Measurements from ENCODE around the gene TMPRSS11D.

TMPRSS11D gene, protein sequence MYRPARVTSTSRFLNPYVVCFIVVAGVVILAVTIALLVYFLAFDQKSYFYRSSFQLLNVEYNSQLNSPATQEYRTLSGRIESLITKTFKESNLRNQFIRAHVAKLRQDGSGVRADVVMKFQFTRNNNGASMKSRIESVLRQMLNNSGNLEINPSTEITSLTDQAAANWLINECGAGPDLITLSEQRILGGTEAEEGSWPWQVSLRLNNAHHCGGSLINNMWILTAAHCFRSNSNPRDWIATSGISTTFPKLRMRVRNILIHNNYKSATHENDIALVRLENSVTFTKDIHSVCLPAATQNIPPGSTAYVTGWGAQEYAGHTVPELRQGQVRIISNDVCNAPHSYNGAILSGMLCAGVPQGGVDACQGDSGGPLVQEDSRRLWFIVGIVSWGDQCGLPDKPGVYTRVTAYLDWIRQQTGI

DNA sequence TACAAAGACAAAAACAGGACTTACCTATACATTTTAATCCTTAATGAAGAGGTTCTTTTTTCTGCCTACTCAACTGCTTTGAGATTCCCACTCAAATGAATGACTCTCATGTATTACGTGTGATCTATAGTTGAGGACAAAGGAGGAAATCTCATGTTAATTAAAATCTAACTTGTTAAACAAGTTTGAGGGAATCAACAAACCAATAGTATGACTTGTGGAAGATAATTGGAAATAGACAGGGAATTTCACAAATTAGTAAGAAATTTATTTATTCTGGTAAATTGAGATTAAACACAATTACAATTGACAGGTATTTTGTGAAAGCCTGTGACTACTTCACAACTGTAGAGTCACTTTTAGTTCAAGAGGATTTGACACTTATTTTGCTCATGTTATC lies at the start of gene TMPRSS11D:
TMPRSS11D (minus strand) TSS at position 101 of the 400 bp plus-strand sequence; CDS start at position 32, 69 bp downstream.
- no peak for DNase-seq (ENCODE audit: low read depth)

DNA sequence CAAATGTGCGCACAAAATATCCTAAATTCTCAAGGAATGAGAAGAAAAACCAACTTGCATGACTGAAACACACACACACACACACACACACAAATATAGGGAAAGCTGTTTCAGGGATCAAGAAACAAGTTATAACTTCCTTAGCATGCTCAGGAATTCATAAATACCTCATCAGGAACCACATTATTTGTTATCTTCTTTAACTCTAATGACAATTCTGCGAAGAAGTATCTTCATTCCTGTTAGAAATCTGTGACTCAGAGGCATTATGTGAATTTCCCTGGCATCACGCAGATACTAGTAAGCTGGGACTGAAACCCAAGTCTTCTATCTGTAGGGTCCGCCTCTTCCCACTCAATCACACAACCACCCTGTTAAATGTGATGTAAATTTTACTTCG lies 49.2 kb upstream of the TMPRSS11D start:
- DNase-seq (ENCODE audit: low read depth): no peak

DNA sequence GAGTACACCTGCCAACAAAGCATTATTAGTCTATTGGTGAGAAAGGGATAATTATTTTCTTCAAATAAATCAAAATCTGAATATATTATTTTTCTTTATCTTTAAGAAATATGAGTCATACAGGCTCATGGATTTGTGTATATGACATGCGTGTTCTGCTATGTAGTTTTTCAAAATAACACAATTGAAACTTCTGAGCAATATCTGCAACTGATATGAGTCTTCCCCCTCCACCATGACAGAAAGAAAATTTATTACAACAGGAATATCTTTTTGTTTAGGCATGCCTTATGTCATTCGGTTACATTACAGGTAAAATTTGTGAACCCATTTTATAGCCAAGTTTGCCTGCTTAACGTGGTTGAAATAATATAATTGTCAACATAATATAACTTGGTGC lies 47.5 kb upstream of the TMPRSS11D start:
- DNase-seq (ENCODE audit: low read depth): no peak

DNA sequence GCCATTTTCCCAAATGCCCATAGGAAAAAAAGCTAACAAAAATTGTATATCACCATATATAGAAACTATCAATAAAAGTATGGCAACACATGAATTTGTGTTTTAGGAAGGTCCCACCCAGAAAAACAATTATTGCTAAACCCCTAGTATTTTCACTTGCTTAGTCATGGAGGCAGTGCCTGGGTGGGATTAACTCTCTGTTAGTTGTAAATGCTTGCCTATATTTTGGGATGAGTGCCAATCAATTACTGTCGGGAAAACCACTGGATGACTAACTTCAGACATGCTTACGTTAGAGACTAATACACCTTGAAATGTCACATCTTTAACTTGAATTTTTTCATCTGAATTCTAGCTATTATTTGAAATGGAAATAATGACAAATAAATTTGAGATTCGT lies 45.6 kb upstream of the TMPRSS11D start:
- no peak for DNase-seq (ENCODE audit: low read depth)

DNA sequence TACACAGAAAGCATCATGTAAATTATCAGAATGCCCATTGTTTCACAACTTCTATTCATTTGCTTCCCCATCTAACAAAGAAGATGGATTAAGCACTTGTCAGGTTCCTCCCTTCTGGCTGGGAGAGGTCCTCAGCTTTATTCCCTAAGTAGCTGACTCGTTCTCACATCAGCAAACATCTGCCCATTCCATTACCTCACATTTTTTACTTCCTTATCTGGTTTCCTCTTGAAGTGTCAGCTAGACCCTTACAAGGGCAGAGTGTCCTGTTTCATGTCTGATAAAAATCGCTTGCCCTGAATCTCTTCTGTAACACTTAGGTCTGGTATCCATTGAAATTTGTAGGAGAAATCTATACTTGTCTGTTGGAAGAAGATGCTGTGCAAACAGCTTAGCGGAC lies 44.7 kb upstream of the TMPRSS11D start:
- no peak for DNase-seq (ENCODE audit: low read depth)

DNA sequence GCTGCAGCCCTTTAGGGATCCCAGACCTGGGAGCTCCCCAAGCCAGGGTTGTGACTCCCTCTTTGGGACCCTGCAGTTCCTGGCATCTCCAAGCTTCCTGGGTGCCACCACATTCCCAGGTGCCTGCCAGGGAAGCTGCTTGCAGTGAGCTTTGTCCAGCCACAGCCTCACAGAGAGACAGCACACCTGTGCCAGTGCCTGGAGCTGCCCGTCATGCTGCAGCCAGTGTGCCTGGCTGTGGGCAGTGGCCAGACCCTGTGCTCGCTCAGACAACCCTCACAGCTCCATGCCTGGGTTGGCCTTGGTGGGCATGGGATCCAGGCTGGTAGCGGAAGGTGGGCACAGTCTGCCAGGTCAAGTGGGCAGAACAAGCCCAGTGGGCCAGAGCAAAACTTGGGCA lies 43.4 kb upstream of the TMPRSS11D start:
- no peak for DNase-seq (ENCODE audit: low read depth)

DNA sequence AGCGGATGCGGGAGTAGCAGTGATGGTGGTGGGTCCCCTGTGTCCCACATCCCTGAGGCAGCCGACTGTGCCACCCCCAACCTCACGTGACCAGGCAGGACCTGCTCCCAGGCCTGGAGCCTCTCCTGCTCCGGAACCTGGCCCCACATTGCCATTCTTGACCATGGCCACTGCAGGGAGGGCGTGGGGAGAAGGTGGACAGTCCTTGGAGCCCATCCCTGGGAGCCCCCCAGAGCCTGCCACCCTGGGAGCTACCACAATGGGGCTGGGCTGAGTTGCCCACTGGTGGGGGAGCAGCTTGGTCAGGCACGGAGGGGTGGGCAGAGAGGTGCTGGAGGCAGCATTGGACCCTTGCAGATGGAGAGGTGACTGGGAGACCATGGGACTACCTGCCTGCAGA lies 42.7 kb upstream of the TMPRSS11D start:
- DNase-seq (ENCODE audit: low read depth): no peak

DNA sequence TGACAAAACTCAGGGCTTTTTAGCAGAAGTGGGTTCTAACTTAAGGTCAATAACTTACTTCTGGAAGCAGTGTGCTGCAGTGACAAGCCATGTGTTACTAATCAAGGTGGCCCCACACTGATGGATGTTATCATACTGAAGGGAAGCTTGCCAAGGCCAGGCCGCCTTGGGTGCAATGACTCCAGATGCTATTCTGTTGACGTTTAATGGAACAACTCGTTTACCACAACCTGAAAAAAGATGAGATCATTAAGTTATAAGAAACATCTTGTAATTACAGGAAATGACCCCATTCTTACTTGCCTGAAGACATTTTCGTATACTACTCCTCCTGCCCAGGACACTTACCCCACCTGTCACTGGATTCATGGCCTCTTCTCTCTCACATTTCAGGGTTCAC lies 38.9 kb upstream of the TMPRSS11D start:
- no peak for DNase-seq (ENCODE audit: low read depth)

DNA sequence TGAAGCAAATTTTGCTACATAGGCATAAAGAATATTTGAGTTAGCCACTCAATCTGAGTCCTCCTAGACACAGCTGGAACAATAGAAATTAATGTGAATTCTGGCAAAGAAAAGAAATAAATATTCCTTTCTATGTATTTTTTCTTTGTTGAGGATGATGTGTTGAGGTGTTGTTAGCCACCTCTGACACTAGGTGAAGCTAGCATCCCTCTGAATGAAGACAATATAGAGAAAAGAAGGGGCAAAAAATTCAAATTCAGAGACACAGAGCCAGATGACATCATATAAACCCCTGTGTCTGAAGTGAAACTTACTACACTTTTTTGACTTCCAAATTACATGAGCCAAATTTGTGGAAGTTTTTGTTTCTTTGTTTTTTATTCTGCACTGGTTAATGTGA lies 34.6 kb upstream of the TMPRSS11D start:
- DNase-seq (ENCODE audit: low read depth): no peak

DNA sequence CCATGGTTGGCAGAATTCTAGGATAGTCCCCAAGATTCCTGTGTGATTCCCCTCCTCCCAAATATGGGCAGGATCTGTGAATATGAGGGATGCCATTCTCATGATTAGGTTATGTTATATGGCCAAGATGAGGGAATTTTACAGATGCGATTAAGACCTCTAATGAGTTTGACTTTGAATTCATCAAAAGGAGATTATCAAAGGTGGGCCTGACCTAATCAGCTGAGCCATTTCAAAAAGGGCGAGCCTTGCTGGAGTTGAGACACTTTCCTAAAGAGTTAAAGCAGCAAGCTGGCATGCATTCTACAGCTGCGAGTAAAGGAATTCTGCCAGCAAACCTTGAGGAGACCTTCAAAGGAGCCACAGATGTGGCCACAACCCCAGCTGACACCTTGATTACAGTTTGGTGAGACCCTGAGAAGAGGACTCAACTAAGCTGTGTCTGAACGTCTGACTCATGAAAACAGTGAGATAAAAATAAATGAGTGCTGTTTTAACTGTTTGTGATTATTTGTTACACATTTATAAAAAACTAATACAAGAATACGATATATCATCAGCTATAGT lies 31.7 kb upstream of the TMPRSS11D start:
- no peak for DNase-seq (ENCODE audit: low read depth)

DNA sequence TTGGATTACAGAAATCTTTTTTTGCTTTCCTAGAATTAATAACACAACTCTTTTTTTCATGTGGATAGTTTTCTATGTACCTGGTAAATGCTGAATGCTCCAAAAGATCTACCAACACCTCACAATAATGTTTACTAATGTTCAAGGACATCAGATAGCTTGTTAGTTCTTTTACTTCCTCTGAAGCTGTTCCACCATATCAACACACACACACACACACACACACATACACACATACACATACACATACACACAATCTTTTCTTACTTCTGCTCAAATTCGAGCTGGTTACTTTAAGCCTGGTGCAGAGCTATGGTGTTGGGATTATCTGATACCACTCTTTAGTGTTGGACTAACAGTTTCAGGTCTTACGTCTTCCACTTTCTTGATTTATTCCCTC lies 28.3 kb upstream of the TMPRSS11D start:
- DNase-seq (ENCODE audit: low read depth): no peak

DNA sequence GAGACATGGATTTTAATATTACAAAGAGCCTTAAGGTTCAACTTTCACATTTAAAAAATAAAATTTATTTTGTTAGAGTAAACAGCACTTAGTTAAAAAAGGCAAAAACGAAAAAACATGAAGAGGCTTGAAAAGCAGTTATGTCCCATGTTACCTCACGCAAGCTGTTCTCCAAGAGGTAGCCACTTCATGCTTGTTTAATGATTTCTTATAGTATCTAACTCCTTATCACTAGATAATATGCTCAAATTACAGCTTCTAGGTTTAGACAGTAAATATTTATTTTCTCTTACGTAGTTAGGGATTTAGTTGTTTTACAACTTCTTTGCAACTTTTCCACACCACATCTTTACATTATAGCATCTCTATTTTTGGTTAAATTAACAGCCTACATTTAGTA lies 27.8 kb upstream of the TMPRSS11D start:
- no peak for DNase-seq (ENCODE audit: low read depth)

DNA sequence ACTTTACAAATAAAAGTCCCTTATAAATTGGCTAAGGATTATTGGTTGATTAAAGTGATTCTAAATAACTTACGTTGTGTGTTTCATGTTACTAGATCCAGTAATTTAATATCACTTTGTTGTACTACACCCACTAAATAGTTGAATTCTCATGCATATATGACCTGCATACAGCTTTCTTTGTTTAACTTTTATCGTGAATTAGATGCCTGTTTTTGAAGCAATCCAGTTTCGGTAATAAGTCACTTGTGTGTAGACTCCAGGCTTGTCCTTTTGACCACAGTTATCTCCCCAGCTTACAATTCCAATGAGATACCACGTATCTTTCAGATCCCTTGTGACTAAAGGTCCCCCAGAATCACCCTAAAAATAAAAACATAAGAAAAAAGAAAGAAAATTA lies 27.3 kb upstream of the TMPRSS11D start:
- DNase-seq (ENCODE audit: low read depth): no peak

DNA sequence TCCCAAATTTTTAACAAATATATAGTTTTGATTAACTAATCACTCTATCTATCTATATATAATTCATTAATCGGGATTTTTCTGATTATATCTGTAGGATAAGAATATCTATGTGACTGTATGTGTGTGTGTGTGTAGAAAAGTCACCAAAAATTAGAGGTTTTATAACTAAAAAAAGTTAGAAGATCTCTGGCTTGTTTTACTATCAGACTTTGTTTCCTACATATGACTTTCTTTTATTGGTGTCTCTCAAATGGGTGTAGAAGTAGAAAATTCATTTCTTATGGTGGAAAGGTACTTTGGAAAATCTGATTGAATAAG lies 26.7 kb upstream of the TMPRSS11D start:
- no peak for DNase-seq (ENCODE audit: low read depth)

DNA sequence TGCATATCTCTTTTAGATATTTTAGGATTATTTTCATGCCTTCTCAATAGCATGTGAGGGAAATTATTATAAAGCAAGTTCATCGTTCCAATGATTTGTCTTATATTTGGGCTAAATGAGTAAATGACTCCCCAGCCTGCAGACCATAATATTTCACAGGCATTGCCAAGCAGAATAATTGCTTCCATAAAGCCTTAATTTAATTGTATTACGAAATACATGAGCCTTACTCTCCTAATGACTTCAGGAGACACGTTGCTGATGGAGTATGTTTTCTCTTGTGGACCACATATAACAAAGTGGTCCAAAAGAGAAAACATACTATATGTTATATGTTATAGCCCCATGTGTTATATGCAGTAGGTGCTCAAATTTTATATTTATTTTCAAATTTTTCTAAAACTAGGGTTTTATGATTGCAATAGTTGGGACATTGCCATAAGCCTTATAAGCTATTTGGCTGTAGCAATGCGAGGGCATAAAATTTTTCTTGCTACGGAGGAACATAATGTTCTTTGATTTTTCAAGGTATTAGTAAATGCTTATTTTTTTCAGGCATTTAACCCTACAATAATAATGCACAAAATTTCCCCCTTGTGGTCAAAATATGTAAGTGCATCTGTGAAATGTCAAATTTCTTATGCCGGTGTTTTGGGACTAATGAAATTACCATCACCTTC lies 26.2 kb upstream of the TMPRSS11D start:
- no peak for DNase-seq (ENCODE audit: low read depth)

DNA sequence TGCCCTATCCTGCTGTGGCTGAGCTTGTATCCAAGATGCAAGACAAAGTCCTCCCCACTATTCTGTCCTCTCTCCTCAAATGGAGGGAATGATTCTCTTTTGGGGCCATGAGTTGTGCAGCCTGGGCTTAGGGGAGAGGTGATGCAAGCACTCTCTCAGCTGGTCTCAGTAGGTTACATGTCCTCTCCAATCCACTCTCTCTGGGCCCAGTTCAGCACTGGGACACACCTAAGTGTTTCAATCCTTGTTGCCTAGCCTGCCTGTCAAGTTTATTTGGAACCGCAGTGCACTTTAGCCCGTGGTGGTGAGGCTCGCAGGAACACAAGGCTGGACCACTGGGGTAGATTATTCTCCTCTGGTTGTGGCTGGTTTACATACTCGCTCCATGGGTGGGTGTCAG lies 23.8 kb upstream of the TMPRSS11D start:
- DNase-seq (ENCODE audit: low read depth): no peak

DNA sequence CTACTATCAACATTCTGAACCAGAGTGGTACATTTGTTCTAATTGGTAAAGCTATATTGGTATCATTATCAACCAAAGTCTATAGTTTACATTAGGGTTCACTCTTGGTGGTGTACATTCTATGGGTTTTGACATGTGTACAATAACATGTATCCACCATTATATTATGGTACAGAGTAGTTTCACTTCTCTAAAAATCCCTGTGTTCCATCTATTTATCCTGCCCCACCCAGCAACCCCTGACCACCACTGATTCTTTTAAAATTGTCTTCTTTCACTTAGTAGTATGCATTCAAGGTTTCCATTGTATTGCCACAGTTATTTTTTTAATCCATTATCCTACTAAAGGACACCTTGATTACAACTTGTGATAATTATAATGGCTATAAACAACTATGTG lies 15.3 kb upstream of the TMPRSS11D start:
- DNase-seq (ENCODE audit: low read depth): no peak

DNA sequence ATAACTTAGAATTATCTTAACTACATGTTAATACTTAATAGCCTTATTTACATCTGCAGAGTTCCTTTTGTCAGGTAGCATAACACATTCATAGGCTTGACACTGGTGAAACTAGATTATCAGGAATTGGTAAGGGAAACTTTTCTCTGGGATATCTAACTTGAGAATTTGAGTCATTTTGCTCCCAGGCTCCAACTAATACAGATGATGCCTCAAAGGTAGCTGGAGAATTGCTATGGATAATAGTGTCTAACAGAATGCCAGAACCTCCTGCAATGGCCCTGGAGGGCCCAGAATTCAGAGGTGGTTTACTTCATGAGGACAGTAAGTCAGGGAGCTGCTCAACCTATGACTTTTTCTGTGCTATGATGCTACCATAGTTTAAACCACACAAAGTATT lies 13.9 kb upstream of the TMPRSS11D start:
- no peak for DNase-seq (ENCODE audit: low read depth)

DNA sequence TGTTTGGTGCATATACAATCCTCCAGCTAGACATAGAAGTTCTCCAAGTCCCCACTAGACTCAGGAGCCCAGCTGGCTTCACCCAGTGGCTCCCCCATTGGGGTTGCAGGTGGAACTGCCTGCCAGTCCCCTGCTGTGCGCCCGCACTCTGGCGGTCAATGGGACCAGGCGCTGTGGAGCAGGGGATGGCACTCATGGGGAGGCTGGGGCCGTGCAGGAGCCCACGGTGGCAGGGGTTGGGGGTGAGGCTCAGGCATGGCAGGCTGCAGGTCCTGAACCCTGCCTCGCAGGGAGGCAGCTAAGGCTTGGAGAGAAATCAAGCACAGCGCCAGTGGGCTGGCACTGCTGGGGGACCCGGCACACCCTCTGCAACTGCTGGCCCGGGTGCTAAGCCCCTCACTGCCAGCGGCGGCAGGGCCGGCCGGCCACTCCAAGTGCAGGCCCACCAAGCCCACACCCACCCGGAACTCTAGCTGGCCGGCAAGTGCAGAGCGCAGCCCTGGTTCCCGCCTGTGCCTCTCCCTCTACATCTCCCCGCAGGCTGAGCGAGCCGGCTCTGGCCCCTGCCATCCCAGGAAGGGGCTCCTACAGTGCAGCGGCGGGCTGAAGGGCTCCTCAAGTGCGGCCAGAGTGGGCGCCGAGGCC lies 12.7 kb upstream of the TMPRSS11D start:
- DNase-seq (ENCODE audit: low read depth): no peak

DNA sequence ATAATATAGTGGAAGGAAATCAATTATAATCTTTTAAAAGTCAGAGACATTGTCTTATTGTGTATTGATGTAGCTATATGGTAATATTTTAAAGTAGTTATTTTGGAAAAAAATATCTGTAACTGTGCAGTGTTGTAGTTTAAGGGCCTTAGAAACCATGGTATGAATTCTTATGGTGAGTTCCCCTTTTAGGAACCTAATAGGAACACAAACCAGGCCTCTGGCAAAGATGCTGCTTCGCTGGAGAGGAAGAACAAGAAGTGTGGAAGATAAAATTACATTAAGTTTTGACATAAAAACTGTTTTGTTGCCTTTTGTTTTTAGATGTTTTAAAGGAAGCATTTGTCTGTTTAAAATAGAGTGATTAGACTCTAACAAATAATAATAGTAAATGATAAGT lies 10.9 kb upstream of the TMPRSS11D start:
- DNase-seq (ENCODE audit: low read depth): no peak

DNA sequence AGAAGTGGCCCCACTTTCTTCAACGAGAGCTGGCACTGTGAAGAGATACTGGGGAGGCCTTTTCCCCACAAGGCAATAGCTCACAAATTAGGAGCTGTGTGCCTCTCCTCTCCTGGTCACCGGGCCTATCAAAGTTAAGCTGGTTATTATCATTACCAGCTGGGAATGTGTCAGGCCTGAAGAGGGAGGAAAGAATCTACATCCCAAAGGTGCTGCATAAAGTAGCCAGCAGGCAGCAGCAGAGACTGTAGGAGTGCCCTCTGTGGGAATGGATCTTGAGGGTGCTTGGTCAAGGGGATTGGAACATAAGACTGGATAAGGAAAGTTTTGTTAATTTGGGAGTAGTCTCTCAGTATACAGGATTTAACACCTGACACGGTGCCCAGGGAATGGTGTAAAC lies 9.1 kb upstream of the TMPRSS11D start:
- no peak for DNase-seq (ENCODE audit: low read depth)

DNA sequence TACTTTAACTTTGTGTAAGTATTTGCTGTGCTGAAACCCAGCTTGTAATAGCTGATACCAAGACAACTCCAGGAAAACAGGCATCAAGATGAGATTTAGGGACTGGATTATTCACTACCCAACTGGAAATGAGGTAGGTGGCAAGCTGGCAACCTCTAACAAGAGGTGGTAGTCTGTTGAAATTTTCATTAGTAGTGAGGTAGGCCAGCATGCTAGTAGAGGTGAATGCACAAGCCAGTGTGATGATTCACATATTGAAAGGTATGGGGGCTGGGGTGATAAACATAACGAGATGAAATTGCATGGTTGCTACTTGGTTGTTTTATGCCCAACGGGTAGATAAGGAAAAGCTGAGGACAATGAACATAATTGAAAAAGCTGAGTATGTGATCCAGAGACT lies 8.5 kb upstream of the TMPRSS11D start:
- no peak for DNase-seq (ENCODE audit: low read depth)

DNA sequence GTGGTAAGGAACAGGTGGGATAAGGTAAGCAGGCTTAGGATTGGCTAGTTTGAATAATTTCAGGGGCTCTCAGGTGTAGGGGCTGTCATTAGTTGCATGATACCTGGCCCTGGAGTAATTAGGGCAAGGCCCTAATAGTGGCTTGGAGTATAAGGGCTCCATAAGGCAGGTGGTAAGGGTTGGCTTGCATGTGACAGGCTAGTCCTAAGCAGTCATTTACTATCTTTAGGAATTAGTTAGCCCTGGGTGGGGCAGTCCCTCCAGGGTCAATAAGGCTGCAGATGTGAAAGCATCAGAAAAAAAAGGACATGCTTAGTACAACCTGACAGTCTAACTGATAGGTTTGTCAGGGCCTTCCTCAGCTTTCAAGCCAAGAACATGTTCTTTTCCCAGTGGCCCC lies 7.8 kb upstream of the TMPRSS11D start:
- DNase-seq (ENCODE audit: low read depth): no peak

All from stimulated activated CD8-positive, alpha-beta memory T cell treated with anti-CD3 and anti-CD28 coated beads, Interleukin-15, amount 100 ng/mL, for 1 hour (primary cell).